Epithelial cell of umbilical artery (primary cell): ENCODE data around the gene RITA1. TPM values are rescaled to one million over a fixed set of nuclear protein-coding genes. Genes with fewer than 3 reads are reported as not detected.

Experiments used
- total RNA-seq: library from RNA; depleted of rRNA; stranded (reverse); fragments of >200 nt; gene quantifications from 2 replicates; pipeline ENCODE4 v1.2.3, GENCODE V29; 2014

RITA1 gene
- total RNA-seq: 20.1 and 21.1 TPM in 2 replicates

GRCh38 chr12:113185180-113186032, at the start of gene RITA1, which contains the start of gene DDX54:
Gene RITA1 (plus strand): TSS chr12:113185721. CDS start chr12:113186747, 1,026 bp downstream.
Gene DDX54 (minus strand): TSS chr12:113185478. CDS start chr12:113185451, 27 bp downstream.

GRCh38 chr12:113149361-113150150, 36.0 kb upstream of the RITA1 start, which contains the start of gene CFAP73:
Gene CFAP73 (plus strand): TSS chr12:113149724. CDS start chr12:113149858, 134 bp downstream.

GRCh38 chr12:113221181-113221996, 35.9 kb downstream of the RITA1 start, which contains the start of gene TPCN1:
Gene TPCN1 (plus strand): TSS chr12:113221464. CDS start chr12:113226853, 5,389 bp downstream.

Other genes with a start within 250 kb of the RITA1 start
- 8.1 and 118 TPM in 2 replicates for gene OAS3, start 247.2 kb upstream of the RITA1 start, total RNA-seq
- 6.8 and 146 TPM in 2 replicates for gene OAS2, start 207.2 kb upstream of the RITA1 start, total RNA-seq
- 0.32 TPM in 1 of 2 replicates, not detected in the other for gene DTX1, start 129.0 kb upstream of the RITA1 start, total RNA-seq
- gene RASAL1, start 50.0 kb upstream of the RITA1 start, total RNA-seq: not detected in 2 replicates
- not detected in 2 replicates for gene CFAP73, start 36.0 kb upstream of the RITA1 start, total RNA-seq
- gene DDX54, start 243 bp upstream of the RITA1 start, total RNA-seq: 30.5 and 32.2 TPM in 2 replicates
- gene TPCN1, start 35.7 kb downstream of the RITA1 start, total RNA-seq: 3.2 and 6.2 TPM in 2 replicates
- 9.7 and 23.7 TPM in 2 replicates for gene SLC8B1, start 149.4 kb downstream of the RITA1 start, total RNA-seq
- 15.3 and 17.2 TPM in 2 replicates for gene PLBD2, start 172.9 kb downstream of the RITA1 start, total RNA-seq
- not detected in 2 replicates for gene SDS, start 218.2 kb downstream of the RITA1 start, total RNA-seq
- gene SDSL, start 236.7 kb downstream of the RITA1 start, total RNA-seq: 5.8 and 9.7 TPM in 2 replicates